Measurements from ENCODE around the gene CYSRT1. TPM values are rescaled to one million over a fixed set of nuclear protein-coding genes. Genes with fewer than 3 reads are reported as not detected.

The CYSRT1 gene
- total RNA-seq, 3 donors from 2014 or later, result 0.29 to 0.66 (median 0.32) TPM

- Histone ChIP-seq H3K4me3 (peak overlapping the region; percentile 52 to 93 (median 68)), H3K4me1 (peaks cover 11 to 47% of the 10 kb centered on the region in 2 donors), H3K27me3 (no peaks in the 10 kb centered on the region), H3K27ac (peak overlapping the region; percentile 0 to 54), H3K9me3 (no peaks in the 10 kb centered on the region), H3K36me3 (no peaks in the 10 kb centered on the region)
- intact Hi-C loops (cut with DNase I; ENCODE audit: low total_unique reads), result no loop called here
- TF ChIP-seq CTCF (IDR thresholded peaks at IDR 0.05) (no peak), POLR2A (IDR thresholded peaks at IDR 0.05) (no peak), POLR2AphosphoS5 (IDR thresholded peaks at IDR 0.05) (no peak)
- DNase-seq (ENCODE audit: low spot score in 2 of 2), result no peak
Observed at GRCh38 chr9:137199411-137200121, 25.4 kb upstream of the CYSRT1 start.

- peak; percentile 99 for DNase-seq (ENCODE audit: low spot score in 2 of 2)
- Histone ChIP-seq H3K36me3 (no peaks in the 10 kb centered on the region), H3K4me3 (peak within 1 kb of the TSS; percentile 52 to 93 (median 68)), H3K9me3 (no peaks in the 10 kb centered on the region), H3K27ac (peak within 1 kb of the TSS; percentile 65 to 86), H3K27me3 (no peaks in the 10 kb centered on the region), H3K4me1 (peaks cover 11 to 41% of the 10 kb centered on the region in 2 donors)
- intact Hi-C loops (cut with DNase I; ENCODE audit: low total_unique reads), result no loop called here
- TF ChIP-seq POLR2A (IDR thresholded peaks at IDR 0.05), result no peak
- peak; percentile 37 to 69 (median 40) for TF ChIP-seq POLR2AphosphoS5 (IDR thresholded peaks at IDR 0.05)
- peak in 1 of 3 donors; percentile 9 for TF ChIP-seq CTCF (IDR thresholded peaks at IDR 0.05)
Observed at GRCh38 chr9:137200311-137201204, 24.4 kb upstream of the CYSRT1 start, which contains the start of gene TPRN. TPRN (minus strand) TSS chr9:137200741; CDS start chr9:137200711, 30 bp downstream.

GRCh38 chr9:137201205-137201868 is 23.6 kb upstream of the CYSRT1 start:
- Histone ChIP-seq H3K27me3 (no peaks in the 10 kb centered on the region), H3K27ac (peak overlapping the region; percentile 65 to 86), H3K4me1 (peaks cover 15 to 45% of the 10 kb centered on the region in 2 donors), H3K36me3 (no peaks in the 10 kb centered on the region), H3K4me3 (peak overlapping the region; percentile 52 to 93 (median 68)), H3K9me3 (no peaks in the 10 kb centered on the region)
- intact Hi-C loops (cut with DNase I; ENCODE audit: low total_unique reads), result no loop called here
- no peak for DNase-seq (ENCODE audit: low spot score in 2 of 2)
- TF ChIP-seq POLR2A (IDR thresholded peaks at IDR 0.05) (no peak), POLR2AphosphoS5 (IDR thresholded peaks at IDR 0.05) (no peak), CTCF (IDR thresholded peaks at IDR 0.05) (no peak)

GRCh38 chr9:137202966-137203365 is 22.0 kb upstream of the CYSRT1 start:
- H3K27ac ChIP-seq, result no peak overlapping the region

More at GRCh38 chr9:137202966-137203365, 22.0 kb upstream of the CYSRT1 start:
- DNase-seq (ENCODE audit: low spot score in 2 of 2), result no peak
- H3K9me3 ChIP-seq, result no peaks in the 10 kb centered on the region
- no peaks in the 10 kb centered on the region for H3K36me3 ChIP-seq
- TF ChIP-seq CTCF (IDR thresholded peaks at IDR 0.05) (no peak), POLR2A (IDR thresholded peaks at IDR 0.05) (no peak), POLR2AphosphoS5 (IDR thresholded peaks at IDR 0.05) (no peak)
- peaks cover 19 to 45% of the 10 kb centered on the region in 2 donors for H3K4me1 ChIP-seq
- H3K4me3 ChIP-seq, result no peak overlapping the region
- intact Hi-C loops (cut with DNase I; ENCODE audit: low total_unique reads), result no loop called here
- no peaks in the 10 kb centered on the region for H3K27me3 ChIP-seq
